ENCODE results near the gene S100A1.
A peak's percentile ranks its signal among the peaks of the same experiment; 100 is the strongest.
"Not testable (repeated sequence)": the region's sequence is repeated elsewhere in the genome, so short reads cannot be mapped to it uniquely, and the experiment has no call there.

The S100A1 gene

DNA sequence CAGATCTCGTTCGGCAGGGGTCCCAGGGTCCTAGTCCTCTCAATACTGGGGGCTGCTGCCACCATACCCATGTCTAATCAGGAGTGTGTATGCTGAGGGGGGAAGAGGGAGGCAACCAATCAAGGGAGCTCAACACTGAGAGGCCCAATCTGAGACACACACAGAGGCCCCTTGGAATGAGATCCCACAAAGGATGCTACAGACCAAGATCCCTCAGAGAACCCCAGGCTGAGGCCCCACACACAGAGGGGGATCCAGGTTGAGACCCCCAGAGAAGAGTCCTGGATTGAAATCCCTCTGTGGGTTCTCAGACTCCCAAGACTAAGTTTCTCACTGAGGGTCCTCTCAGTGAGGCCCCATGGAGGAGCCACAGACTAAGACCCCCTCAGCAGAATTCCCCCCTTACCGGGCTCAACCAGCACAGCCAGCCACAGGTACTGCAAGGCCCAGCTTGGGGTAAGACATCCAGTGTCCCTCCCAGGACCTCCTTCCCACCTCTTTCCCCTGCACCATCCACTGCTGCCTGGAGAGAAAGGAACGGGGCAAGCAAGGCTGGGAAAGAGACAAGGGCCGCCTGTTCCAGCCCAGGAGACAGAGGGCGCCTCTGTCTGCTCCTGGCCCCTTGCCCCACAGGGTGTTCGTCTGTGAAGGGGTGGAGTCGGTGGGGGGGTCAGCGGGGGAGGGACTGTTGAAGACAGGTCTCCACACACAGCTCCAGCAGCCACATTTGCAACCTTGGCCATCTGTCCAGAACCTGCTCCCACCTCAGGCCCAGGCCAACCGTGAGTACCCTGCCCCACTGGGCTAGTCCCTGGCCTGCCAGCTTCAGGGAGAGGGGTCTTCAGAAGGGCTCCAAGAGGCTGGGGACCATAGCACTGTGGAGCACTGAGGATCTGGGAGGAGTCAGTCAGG, at the start of gene S100A1:
S100A1 (plus strand) TSS at position 720 of the 912 bp plus-strand sequence. CDS start 2,088 bp downstream, outside the sequence.
- DNase-seq, result no peak

DNA sequence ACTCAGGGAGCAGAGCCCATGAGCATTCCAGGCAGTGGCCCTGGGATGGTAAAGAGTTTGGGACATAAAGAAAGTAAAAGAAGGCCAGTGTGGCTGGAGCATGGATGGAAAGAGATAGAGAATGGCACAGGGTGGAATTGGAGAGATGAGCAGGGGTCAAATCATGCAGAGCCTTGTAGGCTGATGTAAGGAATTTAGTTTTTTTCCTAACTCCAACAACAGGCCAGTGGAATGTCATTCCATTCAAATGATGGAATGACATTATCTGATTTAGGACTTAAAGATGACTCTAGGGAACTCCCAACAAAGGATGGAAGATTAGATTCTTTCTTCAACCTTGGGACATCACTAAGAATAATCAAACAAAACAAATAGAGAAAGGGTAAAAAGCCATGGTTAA, 49.7 kb upstream of the S100A1 start:
- DNase-seq, result no peak

DNA sequence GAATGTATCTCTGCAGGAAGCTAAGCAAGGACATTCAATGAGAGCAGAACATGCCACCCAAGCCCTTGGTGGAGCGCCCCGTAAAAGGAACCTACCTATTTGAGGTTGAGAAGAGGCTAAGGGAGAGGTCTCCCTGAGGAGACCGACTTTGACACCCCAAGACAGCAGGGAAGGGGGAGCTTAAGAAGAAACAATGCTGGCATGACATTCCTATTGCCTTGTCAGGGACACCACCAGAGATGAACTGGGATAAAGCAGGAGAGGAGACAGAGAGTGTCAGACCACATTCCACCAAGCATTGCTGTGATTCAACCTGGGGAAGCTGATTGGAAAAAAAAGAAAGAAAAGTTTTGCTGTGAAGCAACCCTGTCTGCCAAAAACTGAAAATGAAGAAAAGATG, 49.3 kb upstream of the S100A1 start:
- no peak for DNase-seq

DNA sequence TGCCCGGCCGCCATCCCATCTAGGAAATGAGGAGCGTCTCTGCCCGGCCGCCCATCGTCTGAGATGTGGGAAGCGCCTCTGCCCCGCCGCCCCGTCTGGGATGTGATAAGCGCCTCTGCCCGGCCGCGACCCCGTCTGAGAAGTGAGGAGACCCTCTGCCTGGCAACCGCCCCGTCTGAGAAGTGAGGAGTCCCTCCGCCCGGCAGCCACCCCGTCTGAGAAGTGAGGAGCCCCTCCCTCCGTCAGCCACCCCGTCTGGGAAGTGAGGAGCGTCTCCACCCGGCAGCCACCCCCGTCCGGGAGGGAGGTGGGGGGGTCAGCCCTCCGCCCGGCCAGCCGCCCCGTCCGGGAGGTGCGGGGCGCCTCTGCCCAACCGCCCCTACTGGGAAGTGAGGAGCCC, 45.4 kb upstream of the S100A1 start:
- not testable (repeated sequence) for DNase-seq

DNA sequence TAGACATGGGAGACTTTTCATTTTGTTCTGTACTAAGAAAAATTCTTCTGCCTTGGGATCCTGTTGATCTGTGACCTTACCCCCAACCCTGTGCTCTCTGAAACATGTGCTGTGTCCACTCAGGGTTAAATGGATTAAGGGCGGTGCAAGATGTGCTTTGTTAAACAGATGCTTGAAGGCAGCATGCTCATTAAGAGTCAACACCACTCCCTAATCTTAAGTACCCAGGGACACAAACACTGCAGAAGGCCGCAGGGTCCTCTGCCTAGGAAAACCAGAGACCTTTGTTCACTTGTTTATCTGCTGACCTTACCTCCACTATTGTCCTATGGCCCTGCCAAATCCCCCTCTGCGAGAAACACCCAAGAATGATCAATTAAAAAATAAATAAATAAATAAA, 44.7 kb upstream of the S100A1 start:
- not testable (repeated sequence) for DNase-seq

DNA sequence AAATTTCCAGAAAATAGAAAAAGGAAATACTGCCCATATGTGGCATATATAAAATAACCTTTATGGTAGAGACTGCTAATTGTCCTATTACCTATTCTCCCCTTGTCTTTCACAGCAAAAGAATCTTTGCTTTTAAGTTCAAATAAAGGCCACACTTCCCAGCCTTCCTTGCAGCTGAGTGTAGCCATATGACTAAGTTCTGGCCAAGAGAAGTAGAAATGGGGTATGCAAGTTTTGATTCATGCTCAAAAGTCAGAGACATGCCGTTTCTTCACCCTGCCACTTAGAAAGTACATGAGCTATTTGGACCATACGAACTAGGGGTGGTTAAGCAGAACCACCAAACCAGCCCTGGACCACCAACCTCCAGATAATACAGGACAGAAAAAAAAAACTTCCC, 44.3 kb upstream of the S100A1 start:
- DNase-seq, result no peak

DNA sequence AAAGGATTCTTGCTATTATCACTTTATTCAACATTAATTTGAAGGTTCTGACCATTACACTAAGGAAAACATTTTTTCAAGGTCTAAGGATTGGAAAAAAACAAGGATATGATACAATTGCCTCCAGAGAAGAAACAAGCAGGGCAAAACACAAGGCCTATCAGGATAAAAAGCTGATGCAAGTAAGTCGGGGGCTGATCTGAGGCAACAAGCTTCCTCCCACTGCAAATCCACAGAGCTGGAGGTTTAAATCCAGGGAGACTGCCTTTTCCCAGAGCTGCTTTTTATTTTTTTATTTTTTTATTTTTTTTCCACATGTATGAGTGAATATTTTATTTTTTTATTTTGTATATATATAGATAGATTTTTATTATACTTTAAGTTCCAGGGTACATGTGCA, 43.2 kb upstream of the S100A1 start:
- no peak for DNase-seq

DNA sequence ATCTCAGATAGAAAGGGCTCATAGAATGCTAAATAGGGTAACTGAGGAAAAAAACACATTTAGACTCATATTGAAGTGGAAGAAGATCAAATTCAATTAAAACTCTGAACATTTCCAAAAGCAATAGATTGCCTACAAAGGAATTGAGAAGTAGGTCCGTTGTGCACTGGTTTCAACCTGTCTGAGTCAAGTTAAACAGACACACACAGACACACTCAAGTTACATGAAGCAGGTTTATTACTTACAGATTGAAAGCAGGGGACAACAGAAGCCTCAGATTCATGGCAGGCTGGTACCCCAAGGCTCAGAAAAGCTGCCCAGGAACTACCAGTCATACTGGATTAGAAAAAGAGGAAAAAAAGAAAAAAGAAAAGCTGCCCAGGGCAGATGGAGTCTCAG, 41.9 kb upstream of the S100A1 start:
- DNase-seq, result no peak

DNA sequence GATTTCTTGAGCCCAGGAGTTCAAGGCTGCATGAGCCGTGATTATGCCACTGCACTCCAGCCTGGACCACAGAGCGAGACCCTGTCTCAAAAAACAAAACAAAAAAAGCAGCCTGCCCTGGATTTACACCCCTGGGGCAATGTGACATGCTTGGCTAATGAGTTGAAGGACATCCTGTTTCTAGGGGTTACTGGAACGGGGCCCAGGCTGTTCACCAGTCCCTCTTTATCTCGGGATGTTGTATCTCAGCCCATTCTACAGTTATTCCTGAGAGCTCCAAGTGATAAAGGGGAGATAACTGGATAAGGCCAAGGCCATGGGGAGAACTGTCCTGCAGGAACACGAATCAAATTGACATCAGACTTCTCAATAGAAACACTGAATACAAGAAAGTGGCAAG, 40.9 kb upstream of the S100A1 start:
- no peak for DNase-seq

DNA sequence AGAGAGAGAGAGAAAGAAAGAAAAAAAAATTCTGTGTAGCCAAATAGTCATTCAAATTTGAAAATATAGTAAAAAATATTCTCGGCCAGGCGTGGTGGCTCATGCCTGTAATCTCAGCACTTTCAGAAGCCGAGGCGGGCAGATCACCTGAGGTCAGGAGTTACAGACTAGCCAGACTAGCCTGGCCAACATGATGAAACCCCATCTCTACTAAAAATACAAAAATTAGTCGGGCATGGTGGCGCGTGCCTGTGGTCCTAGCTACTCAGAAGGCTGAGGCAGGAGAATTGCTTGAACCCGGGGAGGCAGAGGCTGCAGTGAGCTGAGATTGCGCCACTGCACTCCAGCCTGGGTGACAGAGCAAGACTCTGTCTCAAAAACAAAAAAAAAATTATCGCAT, 40.2 kb upstream of the S100A1 start:
- not testable (repeated sequence) for DNase-seq

DNA sequence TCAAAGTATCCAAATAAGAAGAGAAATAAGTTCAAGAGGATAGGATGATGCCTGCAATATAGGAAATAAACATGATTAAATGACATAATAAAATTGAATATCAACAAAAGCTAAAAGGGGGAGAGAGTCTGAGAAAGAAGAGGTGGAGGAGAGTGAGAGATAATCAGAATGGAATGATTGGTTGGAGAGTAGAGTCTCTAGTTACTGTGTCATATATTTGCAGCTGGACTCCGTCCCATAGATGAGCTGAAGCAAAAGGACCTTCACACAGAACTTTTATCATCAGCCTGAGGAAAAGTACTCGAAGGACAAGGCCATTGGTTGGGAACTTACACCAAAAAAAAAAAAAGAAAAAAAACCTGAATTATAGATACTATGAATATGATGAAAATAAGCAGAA, 39.8 kb upstream of the S100A1 start:
- DNase-seq, result no peak

DNA sequence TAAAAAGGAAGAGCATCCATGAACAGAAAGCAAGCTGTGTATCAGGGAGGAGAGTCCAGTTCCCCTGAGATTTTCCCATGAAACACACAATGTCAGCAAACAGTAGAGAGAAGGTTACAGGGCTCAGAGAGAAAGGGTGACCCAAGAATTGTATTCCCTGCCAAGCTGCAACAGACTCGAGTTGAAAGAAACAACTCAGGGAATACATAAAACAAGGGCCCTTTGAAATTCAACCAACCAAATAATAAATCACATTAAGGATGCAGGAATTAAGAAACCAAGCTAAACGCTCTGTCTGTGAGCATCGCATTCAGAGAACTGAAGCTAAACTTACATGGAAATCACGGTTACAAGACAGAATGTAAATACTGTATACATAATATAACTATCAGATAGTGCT, 35.5 kb upstream of the S100A1 start:
- DNase-seq, result no peak

DNA sequence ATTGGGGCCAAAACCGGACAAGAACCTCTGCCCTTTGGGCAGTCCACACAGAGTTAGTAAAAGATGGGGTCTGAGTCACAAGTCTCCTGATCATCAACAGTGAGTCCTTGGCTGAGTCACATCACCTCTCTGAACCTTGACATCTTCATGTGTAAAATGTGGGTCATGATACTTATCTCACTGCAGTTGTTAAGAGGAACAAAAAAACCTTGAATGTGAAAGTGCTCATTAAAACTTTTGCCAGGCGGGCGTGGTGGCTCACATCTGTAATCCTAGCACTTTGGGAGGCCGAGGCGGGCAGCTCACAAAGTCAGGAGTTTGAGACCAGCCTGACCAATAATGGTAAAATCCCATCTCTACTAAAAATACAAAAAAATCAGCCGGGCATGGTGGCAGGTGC, 31.0 kb upstream of the S100A1 start:
- peak; percentile 78 for DNase-seq

DNA sequence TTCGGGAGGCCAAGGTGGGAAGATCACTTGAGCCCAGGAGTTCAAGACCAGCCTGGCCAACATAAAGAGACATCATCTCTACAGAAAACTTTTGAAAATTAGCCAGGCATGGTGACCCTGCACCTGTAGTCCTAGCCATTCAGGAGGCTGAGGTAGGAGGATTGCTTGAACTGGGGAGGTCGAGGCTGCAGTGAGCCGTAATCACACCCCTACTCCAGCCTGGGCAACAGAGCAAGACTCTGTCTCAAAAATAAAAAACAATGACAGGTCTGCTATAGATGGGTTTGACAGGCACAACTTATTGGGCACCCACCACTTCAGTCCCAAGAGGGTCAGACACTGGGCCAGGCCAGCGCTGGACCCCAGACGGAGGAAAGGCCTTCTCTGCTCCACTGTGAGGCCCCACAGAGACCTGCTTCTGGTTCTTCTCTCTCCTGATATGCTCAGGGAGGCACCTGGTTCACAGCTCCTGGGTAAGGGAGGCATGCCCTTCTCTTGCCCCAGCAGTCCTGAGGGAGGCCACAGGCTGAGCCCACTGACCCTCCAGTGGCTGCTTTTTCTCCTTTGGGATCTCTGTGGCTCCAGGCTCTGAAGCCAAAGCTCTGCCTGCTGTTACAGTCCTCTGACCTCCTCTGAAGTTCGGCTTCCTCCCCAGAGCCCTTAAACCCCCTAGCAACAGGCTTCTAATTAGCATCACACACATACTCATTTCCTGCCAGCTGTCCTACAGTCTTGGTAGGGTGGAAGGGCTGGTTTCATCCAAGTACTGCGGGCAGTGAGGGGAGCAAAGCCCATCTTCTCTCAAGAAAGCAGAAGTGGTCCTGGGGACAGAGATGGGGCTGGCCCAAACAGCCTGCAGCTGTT, 29.7 kb upstream of the S100A1 start:
- peak; percentile 82 for DNase-seq

DNA sequence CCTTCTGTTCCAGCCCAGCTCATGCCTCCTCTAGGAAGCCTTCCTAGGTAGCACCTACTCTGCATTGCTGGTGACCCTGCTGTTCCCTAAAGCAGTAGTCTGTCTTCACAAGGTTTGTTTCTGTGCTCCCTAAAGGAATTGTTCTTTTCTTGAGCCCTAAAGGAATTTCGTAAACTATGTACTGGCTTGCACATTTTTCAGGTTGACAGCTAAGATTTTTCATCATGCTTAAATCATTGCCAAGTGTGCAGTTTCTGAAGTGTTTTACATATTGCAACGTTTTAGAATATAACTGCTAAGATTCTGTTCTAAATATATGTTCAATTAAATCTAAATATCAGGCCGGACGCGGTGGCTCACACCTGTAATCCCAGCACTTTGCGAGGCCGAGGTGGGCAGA, 28.4 kb upstream of the S100A1 start:
- no peak for DNase-seq

DNA sequence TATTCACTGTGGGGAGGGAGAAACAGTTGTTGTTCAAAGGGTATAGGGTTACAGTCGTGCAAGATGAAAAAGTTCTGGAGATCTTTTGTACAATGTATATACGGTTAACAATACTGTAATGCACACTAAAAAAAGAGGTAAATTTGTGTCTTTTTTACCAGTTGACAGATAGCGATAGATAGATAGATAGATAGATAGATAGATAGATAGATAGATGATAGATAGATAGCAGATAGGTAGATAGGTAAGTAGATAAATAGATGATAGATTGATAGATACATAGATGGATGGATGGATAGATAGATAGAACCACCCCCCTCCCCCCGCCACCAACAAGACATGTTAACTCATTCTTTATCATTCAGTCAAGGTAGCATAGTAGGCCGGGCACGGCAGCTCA, 25.5 kb upstream of the S100A1 start:
- no peak for DNase-seq

DNA sequence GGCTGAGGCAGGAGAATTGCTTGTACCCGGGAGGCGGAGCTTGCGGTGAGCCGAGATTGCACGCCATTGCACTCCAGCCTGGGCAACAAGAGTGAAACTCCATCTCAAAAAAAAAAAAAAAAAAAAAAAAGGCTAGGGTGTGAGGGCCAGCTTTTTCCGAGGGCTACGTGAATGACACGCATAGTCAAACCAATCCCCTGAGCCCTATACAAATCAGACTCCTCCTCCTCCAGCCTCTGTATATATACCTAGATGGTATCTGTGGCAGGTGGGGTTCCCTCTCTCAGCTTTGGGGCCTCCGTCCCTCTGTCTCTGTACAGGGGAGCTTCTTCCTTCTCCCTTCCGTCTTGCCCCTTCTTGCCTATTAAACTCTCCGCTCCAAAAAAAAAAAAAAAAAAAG, 22.0 kb upstream of the S100A1 start:
- DNase-seq, result no peak

DNA sequence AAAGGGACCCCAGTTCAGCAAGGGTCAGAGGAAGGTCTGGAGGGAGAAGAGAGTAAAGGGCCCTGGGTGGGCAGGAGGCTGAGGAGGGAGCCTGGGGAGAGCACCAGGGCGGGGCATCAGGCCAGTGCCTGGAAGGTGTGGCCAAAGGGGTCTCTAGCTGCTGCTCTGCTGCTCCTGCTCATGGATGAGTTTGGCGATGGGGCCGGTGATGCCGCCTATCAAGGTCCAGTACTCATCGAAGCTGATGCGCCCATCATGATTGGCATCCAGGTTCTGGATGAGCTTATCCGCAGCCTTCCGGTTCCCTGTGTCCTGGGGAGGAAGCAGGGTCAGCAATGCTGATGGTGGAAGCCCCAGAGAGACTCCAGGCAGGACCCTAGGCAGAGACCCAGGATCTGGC, 20.9 kb upstream of the S100A1 start:
- DNase-seq, result no peak

DNA sequence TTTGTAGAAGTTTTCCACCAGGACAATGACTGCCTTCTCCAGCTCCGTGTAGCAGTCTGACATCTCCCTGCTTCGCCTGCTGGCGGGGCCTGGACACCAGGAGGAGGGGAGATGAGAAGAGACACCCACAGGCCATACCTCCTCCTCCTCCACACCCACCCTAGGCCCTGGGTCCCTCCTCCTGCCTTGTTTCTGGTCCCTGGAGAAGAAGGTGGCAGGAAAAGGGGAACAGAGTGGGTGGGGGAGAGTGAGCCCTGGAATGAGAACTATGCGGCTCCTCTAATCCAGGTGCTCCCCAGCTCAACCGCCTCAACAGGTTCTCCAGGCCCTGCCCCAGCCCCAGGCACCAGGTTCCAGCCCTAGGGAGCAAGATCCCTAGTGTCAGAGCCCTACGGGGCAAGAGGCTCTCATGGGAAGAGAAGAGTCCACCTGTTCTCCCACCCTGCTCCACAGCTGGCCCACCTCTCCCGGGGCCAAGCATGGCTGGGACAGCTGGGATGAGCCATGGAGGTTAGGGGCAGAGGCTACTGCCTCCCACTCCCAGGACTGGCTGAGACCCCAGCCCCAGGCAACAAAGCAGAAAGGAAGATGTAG, 20.0 kb upstream of the S100A1 start:
- DNase-seq, result no peak

DNA sequence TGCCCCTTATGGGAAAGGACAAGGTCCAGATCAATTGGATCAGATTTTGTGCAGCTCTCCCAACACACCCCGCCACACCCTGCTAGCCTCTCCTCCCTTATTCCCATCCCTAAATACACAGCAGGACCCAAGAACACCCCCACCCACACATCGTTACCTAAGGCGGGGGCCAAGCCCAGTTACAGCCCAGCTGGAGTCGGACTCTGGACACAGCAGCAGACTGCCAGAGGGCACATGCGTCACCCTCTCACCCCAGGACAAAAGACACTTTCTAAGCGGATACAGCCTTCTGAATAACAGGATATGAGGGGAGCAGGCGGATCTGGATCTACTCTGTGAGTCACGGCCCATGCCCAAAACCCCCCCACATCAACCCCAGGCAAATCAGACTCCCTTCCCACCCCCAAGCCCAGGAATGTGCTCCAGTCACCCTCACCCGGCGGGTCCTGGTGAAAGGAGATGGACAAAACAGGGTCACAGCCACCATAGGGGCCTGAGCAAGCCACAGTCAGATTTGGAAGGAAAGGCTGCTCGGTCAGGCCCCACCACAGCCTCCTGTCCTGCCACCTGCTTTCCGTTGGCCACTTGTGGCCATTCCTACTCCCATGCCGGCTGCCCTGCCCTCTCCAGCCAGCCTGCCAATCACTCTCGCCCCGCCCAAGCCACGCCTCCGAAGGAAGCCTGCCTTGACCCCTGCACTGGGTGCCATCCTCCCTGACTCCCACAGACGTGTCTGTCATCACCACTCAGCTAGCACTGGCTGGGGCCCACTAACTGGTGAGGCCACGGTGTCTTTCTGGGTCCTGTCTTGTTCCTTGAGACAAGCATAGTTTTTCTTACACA, 19.3 kb upstream of the S100A1 start:
- peak; percentile 54 for DNase-seq

DNA sequence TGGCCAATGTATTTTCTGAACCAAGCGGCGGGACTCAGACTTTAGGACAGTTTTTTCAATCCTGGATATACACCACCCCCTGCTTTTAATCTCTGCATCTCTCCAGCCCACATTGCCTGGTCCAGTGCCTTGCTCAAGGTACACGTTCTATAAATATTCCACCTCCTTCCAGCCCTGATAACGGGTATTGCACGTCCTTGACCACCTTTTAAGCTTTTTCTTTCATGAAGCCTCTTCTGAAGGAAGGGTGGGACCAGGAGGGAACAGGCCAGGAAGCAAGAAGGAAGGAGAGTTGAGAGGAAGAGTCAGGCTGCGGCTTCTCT, 18.7 kb upstream of the S100A1 start:
- DNase-seq, result no peak

DNA sequence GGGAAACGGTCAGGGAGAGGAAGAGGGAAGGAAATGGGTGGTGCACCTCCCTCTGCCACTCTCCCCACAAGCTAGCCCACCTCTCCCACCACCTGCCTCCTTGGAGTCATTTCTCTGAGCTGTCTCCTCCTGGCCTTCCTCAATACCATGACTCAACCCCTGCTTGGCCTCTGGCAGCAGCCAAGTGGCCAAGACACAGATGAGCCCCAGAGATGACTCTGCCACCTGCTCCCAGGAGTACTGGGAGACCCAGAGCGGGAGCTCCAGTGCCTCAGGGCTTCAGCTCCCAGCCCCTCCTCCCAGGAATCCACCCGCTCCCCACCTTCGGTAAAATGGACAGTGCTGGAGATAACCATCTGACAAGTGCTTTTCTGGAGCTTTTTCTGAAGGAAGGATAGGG, 17.9 kb upstream of the S100A1 start:
- no peak for DNase-seq

DNA sequence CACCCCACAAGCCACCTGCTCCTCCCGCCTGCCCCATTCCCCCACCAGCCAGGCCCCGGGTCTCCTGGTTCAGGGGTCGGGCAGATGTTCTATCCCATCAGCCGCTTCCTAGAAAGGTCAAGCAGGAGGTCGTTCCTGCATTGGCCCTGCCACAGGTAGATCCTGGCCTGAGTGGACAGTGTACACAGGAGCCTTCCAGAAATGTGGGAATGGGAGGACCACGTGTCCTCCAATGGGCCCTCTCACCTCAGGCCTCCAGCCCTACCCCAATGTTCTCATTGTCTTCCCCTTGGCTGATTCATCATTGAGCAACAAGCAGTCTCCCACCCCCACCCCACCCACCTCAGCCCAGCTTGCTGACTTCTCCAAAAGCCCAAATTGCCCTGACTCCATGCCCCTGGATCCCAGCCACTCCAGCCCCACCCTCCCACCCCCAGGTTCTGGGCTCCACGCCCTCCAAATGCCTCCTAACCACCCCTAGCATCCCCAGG, 17.4 kb upstream of the S100A1 start:
- peak; percentile 59 for DNase-seq

Measured in suppressor macrophage treated with lipopolysaccharide for 4 hours (primary cell).